GM12873 (cell line): ENCODE measurements around the gene NR3C2.

Experiments used
- CTCF ChIP-seq: IDR thresholded peaks from 2 replicates; pipeline ENCODE4 v1.5.1; 2012; ENCODE audit warnings: low read depth, mild to moderate bottlenecking, moderate library complexity, low read length, control low read depth; ENCODE audit not compliant: insufficient read depth; ENCODE audit errors: missing control alignments

NR3C2 gene

GRCh38 chr4:148296498-148296897 is 145.7 kb downstream of the NR3C2 start:
- no peak for TF ChIP-seq CTCF

- no peak for TF ChIP-seq CTCF
These were observed 146.6 kb downstream of the NR3C2 start for GRCh38 chr4:148295642-148296041.

GRCh38 chr4:148293571-148293970 is 148.6 kb downstream of the NR3C2 start:
- no peak for TF ChIP-seq CTCF

- TF ChIP-seq CTCF: no peak
These were observed 149.5 kb downstream of the NR3C2 start for GRCh38 chr4:148292686-148293085.

GRCh38 chr4:148289740-148290139 is 152.5 kb downstream of the NR3C2 start:
- TF ChIP-seq CTCF: no peak

GRCh38 chr4:148288448-148288847 is 153.8 kb downstream of the NR3C2 start:
- no peak for TF ChIP-seq CTCF

- TF ChIP-seq CTCF: no peak
These were observed 155.1 kb downstream of the NR3C2 start for GRCh38 chr4:148287111-148287510.
